Activated CD4-positive, alpha-beta memory T cell treated with anti-CD3 and anti-CD28 coated beads for 36 hours (primary cell): ENCODE data around the gene CAMK2D. TPM values are rescaled to one million over a fixed set of nuclear protein-coding genes. Genes with fewer than 3 reads are reported as not detected.

Source experiments
- CTCF ChIA-PET: fragments of 350-600 bp; sonication (Branson Sonifier 250); formaldehyde crosslinking; loops from one replicate; lab custom pipeline; 2021; ENCODE audit warnings: antibody characterized with exemption, inconsistent platforms; lab: Charles Lee
- POLR2A ChIA-PET: fragments of 350-600 bp; sonication (Branson Sonifier 250); formaldehyde crosslinking; loops from one replicate; lab custom pipeline; 2021; ENCODE audit warnings: antibody characterized with exemption; lab: Charles Lee
- DNase-seq: peaks from one replicate; pipeline ENCODE4 v3.0.0-alpha.2; 2020
- H3K27ac Mint-ChIP-seq: one replicate; pipeline ENCODE4 v1.8.0; 2021; ENCODE audit warnings: mixed read lengths
- H3K27me3 Mint-ChIP-seq: one replicate; pipeline ENCODE4 v1.8.0; 2021; ENCODE audit warnings: mixed read lengths
- H3K36me3 Mint-ChIP-seq: one replicate; pipeline ENCODE4 v1.8.0; 2021; ENCODE audit warnings: mixed read lengths
- H3K4me1 Mint-ChIP-seq: one replicate; pipeline ENCODE4 v1.8.0; 2021; ENCODE audit warnings: low read depth, mixed read lengths
- H3K4me3 Mint-ChIP-seq: one replicate; pipeline ENCODE4 v1.8.0; 2021; ENCODE audit warnings: mild to moderate bottlenecking, mixed read lengths
- H3K9me3 Mint-ChIP-seq: one replicate; pipeline ENCODE4 v1.8.0; 2021; ENCODE audit warnings: mixed read lengths
- intact Hi-C: fragments of 100-400 bp; cut with micrococcal nuclease; formaldehyde crosslinking; loops from one replicate; pipeline ENCODE4 v1.15.1; 2023
- total RNA-seq, 2 experiments: library from RNA; stranded (reverse); gene quantifications; one replicate each; pipeline ENCODE4 v1.2.3, GENCODE V29; 2021

The CAMK2D gene
- total RNA-seq, 2 experiments from 2014 or later = 82.5 to 82.9 TPM

DNA sequence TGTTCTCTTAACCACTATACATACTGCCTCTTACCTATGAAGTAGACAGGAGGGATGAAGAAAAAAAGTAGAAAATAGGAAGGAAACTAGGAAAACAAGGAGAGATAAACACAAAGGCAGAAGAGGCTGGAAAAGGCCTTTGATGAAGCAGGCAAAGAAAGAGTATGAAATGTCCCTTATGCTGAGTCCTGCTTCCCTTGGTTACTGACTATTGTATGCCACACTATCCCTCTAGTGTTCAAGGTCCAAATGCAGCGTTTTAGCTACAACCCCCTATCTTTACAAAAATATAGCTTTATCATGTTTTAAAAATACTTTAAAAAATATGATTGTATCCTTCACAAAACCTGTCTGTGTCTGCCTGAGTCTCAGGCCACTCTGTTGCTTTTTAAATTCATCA lies 233.1 kb downstream of the CAMK2D start:
- no peak for DNase-seq
- H3K4me1 Mint-ChIP-seq = peaks cover 13% of the 10 kb centered on the region
- CTCF ChIA-PET = no interaction called here
- no peaks in the 10 kb centered on the region for H3K9me3 Mint-ChIP-seq
- H3K36me3 Mint-ChIP-seq = peaks cover 53% of the 10 kb centered on the region
- H3K27ac Mint-ChIP-seq = no peak overlapping the region
- POLR2A ChIA-PET = no interaction called here
- no peaks in the 10 kb centered on the region for H3K27me3 Mint-ChIP-seq
- intact Hi-C loops = no loop called here
- H3K4me3 Mint-ChIP-seq = no peak overlapping the region

DNA sequence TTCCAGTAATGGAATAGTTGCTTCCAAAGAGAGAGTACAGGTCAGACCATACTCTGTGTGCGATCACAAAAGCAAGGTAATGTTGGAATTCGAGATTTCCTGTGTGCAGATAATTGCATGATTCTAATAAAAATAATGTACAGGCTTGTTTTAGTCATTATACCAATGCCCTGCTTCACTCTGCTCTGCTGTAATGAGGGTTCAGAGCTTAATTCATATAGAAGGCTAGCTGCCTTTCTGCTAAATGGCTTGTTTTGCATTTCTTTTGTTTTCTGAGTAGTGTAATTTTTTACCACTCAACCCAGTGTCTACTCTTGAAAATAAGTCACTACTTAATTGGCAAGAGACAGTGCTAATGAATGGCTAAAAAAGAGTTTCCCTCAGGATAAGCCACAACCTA lies 236.0 kb downstream of the CAMK2D start:
- H3K4me1 Mint-ChIP-seq = peaks cover 13% of the 10 kb centered on the region
- ChIA-PET POLR2A (interaction anchor here (1.1 kb wide), 1 partner anchor 15 kb away, joined by 3 read pairs; no protein-coding TSS in a partner anchor), CTCF (no interaction called here)
- H3K9me3 Mint-ChIP-seq = no peaks in the 10 kb centered on the region
- no peak overlapping the region for H3K4me3 Mint-ChIP-seq
- no peak for DNase-seq
- intact Hi-C loops = no loop called here
- H3K36me3 Mint-ChIP-seq = peaks cover 55% of the 10 kb centered on the region
- no peak overlapping the region for H3K27ac Mint-ChIP-seq
- no peaks in the 10 kb centered on the region for H3K27me3 Mint-ChIP-seq

GRCh38 chr4:113524505-113525186 lies 236.9 kb downstream of the CAMK2D start:
- no peaks in the 10 kb centered on the region for H3K27me3 Mint-ChIP-seq
- no peak overlapping the region for H3K27ac Mint-ChIP-seq
- POLR2A ChIA-PET = interaction anchor here (1.1 kb wide), 1 partner anchor 16 kb away, joined by 3 read pairs; no protein-coding TSS in a partner anchor
- CTCF ChIA-PET = interaction anchor here (0.8 kb wide), 1 partner anchor 168 kb away, joined by 3 read pairs; no protein-coding TSS in a partner anchor
- intact Hi-C loops = loop anchor here (1.0 kb wide), 2 partner anchors 15 to 50 kb away; no protein-coding TSS in a partner anchor
- H3K9me3 Mint-ChIP-seq = no peaks in the 10 kb centered on the region
- no peak overlapping the region for H3K4me3 Mint-ChIP-seq
- peaks cover 53% of the 10 kb centered on the region for H3K36me3 Mint-ChIP-seq
- DNase-seq = no peak
- peaks cover 13% of the 10 kb centered on the region for H3K4me1 Mint-ChIP-seq

DNA sequence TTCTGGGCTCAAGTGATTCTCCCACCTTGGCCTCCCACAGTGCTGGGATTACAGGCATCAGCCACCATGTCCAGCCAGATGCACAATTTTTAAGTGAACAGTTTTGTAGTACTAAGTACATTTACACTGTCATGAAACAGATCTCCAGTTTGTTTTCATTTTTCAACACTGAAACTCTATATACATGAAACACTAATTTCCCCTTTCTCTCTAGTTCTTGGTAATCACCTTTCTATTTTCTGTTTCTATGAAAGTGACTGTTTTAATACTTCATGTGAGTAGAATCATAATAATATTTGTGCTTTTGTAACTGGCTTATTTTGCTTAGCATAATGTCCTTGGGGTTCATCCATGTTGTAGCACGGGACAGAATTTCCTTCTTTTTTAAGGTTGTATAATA lies 237.4 kb downstream of the CAMK2D start:
- Mint-ChIP-seq H3K4me3 (no peak overlapping the region), H3K27me3 (no peaks in the 10 kb centered on the region), H3K4me1 (peaks cover 13% of the 10 kb centered on the region), H3K9me3 (no peaks in the 10 kb centered on the region), H3K27ac (no peak overlapping the region), H3K36me3 (peaks cover 52% of the 10 kb centered on the region)
- intact Hi-C loops = loop anchor here (1.0 kb wide), 2 partner anchors 15 to 50 kb away; no protein-coding TSS in a partner anchor
- ChIA-PET POLR2A (interaction anchor here (1.1 kb wide), 1 partner anchor 17 kb away, joined by 3 read pairs; no protein-coding TSS in a partner anchor), CTCF (interaction anchor here (0.8 to 0.9 kb wide), 2 partner anchors 24 to 168 kb away, joined by 3 read pairs; no protein-coding TSS in a partner anchor)
- no peak for DNase-seq

GRCh38 chr4:113522433-113522832 lies 239.1 kb downstream of the CAMK2D start:
- no peak for DNase-seq
- Mint-ChIP-seq H3K36me3 (peaks cover 58% of the 10 kb centered on the region), H3K4me1 (peaks cover 13% of the 10 kb centered on the region), H3K9me3 (no peaks in the 10 kb centered on the region), H3K4me3 (no peak overlapping the region), H3K27ac (no peak overlapping the region), H3K27me3 (no peaks in the 10 kb centered on the region)
- CTCF ChIA-PET = no interaction called here
- POLR2A ChIA-PET = no interaction called here
- intact Hi-C loops = no loop called here

- Mint-ChIP-seq H3K27me3 (no peaks in the 10 kb centered on the region), H3K36me3 (peaks cover 45% of the 10 kb centered on the region), H3K9me3 (no peaks in the 10 kb centered on the region), H3K4me3 (no peak overlapping the region), H3K4me1 (no peaks in the 10 kb centered on the region), H3K27ac (no peak overlapping the region)
- CTCF ChIA-PET = no interaction called here
- POLR2A ChIA-PET = no interaction called here
- DNase-seq = no peak
- intact Hi-C loops = no loop called here
These were observed 248.2 kb downstream of the CAMK2D start for GRCh38 chr4:113513382-113513781.

DNA sequence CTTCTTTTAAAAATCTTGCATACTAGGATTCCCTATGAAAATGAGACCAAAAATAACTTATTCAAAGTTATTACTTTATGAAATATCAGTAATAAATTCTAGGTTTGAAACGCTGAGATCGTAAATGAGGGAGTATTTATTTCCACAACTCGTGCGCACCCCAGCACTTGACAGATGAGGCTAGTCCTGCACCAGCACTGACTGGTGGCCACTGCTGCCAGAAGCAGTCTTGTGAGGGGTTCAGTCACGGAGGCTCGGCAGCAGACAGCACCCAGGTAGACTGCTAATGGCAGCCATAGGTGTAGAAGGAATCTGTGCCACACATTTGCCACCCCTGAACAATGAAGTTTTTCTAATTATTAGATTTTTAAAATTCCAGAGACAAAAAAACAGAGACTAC lies 248.7 kb downstream of the CAMK2D start:
- no peak for DNase-seq
- POLR2A ChIA-PET = no interaction called here
- H3K27me3 Mint-ChIP-seq = no peaks in the 10 kb centered on the region
- no peak overlapping the region for H3K4me3 Mint-ChIP-seq
- no peak overlapping the region for H3K27ac Mint-ChIP-seq
- H3K36me3 Mint-ChIP-seq = peaks cover 48% of the 10 kb centered on the region
- no peaks in the 10 kb centered on the region for H3K9me3 Mint-ChIP-seq
- CTCF ChIA-PET = no interaction called here
- intact Hi-C loops = no loop called here
- no peaks in the 10 kb centered on the region for H3K4me1 Mint-ChIP-seq

DNA sequence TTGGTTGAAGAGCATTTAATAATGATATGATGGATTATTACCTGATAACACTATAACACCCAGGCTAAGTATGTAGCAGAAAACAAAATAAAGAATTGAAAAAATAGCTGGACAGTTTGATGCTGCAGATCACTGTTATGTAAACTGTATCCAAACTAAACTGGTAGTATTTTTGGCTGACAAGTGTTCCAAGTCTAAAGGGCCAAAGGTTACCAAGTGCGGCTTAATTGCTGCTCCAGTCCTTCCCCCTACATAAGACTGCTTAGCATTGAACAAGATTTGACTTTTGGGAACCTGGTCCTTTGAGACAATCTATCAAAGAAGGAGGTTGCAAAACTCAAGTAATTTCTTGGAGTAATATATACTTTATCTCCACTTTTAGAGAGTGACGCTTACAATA lies 249.6 kb downstream of the CAMK2D start:
- ChIA-PET CTCF (no interaction called here), POLR2A (no interaction called here)
- intact Hi-C loops = no loop called here
- H3K9me3 Mint-ChIP-seq = no peaks in the 10 kb centered on the region
- H3K4me1 Mint-ChIP-seq = no peaks in the 10 kb centered on the region
- H3K27me3 Mint-ChIP-seq = no peaks in the 10 kb centered on the region
- H3K36me3 Mint-ChIP-seq = peaks cover 44% of the 10 kb centered on the region
- no peak overlapping the region for H3K27ac Mint-ChIP-seq
- DNase-seq = no peak
- H3K4me3 Mint-ChIP-seq = no peak overlapping the region

- H3K27ac Mint-ChIP-seq = no peak overlapping the region
- intact Hi-C loops = no loop called here
- no peak for DNase-seq
- no peaks in the 10 kb centered on the region for H3K27me3 Mint-ChIP-seq
- H3K36me3 Mint-ChIP-seq = peaks cover 54% of the 10 kb centered on the region
- H3K9me3 Mint-ChIP-seq = no peaks in the 10 kb centered on the region
- no peak overlapping the region for H3K4me3 Mint-ChIP-seq
- H3K4me1 Mint-ChIP-seq = no peaks in the 10 kb centered on the region
- ChIA-PET CTCF (no interaction called here), POLR2A (no interaction called here)
These were observed 251.7 kb downstream of the CAMK2D start for GRCh38 chr4:113509851-113510250.

- no peak overlapping the region for H3K27ac Mint-ChIP-seq
- H3K4me1 Mint-ChIP-seq = no peaks in the 10 kb centered on the region
- DNase-seq = no peak
- peaks cover 46% of the 10 kb centered on the region for H3K36me3 Mint-ChIP-seq
- ChIA-PET CTCF (interaction anchor here (1.0 kb wide), 1 partner anchor 110 kb away, joined by 3 read pairs; no protein-coding TSS in a partner anchor), POLR2A (no interaction called here)
- no peaks in the 10 kb centered on the region for H3K27me3 Mint-ChIP-seq
- intact Hi-C loops = no loop called here
- H3K4me3 Mint-ChIP-seq = no peak overlapping the region
- no peaks in the 10 kb centered on the region for H3K9me3 Mint-ChIP-seq
These were observed 256.5 kb downstream of the CAMK2D start for GRCh38 chr4:113505044-113505443.

DNA sequence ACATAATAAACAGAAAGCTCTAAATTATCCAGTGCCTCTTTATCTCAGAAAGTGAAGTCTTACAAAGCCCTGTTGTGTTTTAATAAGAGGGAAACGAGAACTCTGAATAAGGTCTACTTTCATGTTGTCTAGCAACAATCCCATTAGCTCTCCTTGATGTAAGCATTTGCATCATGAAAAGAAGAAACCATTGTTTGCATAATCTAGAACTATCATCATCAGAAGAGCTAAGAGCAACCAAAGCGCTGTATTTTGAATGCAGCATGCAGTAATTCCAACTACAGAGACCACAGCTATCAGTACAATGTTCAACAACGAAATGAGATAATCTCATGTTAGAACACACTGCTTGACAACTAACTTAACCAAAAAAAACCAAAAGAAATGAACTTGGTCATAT lies 257.1 kb downstream of the CAMK2D start:
- no peak for DNase-seq
- CTCF ChIA-PET = no interaction called here
- Mint-ChIP-seq H3K36me3 (peaks cover 50% of the 10 kb centered on the region), H3K27ac (no peak overlapping the region), H3K9me3 (no peaks in the 10 kb centered on the region), H3K27me3 (no peaks in the 10 kb centered on the region), H3K4me3 (no peak overlapping the region), H3K4me1 (no peaks in the 10 kb centered on the region)
- intact Hi-C loops = no loop called here
- POLR2A ChIA-PET = no interaction called here

DNA sequence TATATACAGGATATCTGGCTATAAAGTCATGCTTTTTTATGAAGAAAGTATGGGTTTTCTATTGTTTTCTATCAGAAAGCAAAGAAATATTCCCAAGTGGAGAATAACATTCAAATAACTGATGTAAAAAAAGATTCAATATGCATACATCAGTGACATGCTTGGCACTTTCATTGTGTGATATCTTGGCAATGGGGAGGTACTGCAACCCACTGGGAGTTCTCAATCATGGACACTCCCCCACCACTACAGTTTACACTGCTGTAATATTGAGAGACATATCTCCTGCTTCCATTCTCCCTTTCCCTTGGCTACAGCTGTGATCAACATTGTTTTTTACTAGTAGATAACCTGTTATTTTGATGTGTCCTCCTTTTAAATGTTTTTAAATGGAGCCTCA lies 257.8 kb downstream of the CAMK2D start:
- intact Hi-C loops = no loop called here
- CTCF ChIA-PET = no interaction called here
- no peaks in the 10 kb centered on the region for H3K27me3 Mint-ChIP-seq

DNA sequence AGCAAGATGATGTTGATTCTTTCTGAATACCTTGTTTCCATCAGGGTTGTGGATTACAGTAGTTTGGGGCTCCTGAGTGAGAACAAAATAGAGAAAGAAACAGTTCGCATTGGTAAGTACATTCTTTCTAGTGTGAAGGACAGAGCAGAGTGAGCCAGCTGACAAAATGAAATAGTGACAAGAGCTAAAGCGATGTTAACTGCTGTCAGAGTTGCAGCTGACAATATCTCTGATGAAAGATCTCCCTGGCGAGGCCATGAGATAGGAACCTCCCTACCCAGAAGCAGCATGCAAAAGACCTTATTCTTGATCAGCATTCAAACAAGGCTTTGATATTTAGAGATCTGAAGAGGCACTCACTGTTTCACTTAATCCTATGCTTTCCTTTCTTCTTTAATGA lies 258.6 kb downstream of the CAMK2D start:
- H3K4me1 Mint-ChIP-seq = no peaks in the 10 kb centered on the region
- H3K36me3 Mint-ChIP-seq = peaks cover 44% of the 10 kb centered on the region
- intact Hi-C loops = no loop called here
- no peak overlapping the region for H3K27ac Mint-ChIP-seq
- DNase-seq = no peak
- POLR2A ChIA-PET = no interaction called here
- CTCF ChIA-PET = no interaction called here
- H3K27me3 Mint-ChIP-seq = no peaks in the 10 kb centered on the region
- no peak overlapping the region for H3K4me3 Mint-ChIP-seq
- no peaks in the 10 kb centered on the region for H3K9me3 Mint-ChIP-seq

More for the DNA sequence above, 257.8 kb downstream of the CAMK2D start:
- Mint-ChIP-seq H3K4me1 (no peaks in the 10 kb centered on the region), H3K27ac (no peak overlapping the region), H3K4me3 (no peak overlapping the region), H3K9me3 (no peaks in the 10 kb centered on the region), H3K36me3 (peaks cover 49% of the 10 kb centered on the region)
- POLR2A ChIA-PET = no interaction called here
- DNase-seq = no peak
